ENCODE data around the gene SLC36A3.

- no peak for TF ChIP-seq CTCF (IDR thresholded peaks at IDR 0.05)
- no peak for TF ChIP-seq POLR2AphosphoS5 (IDR thresholded peaks at IDR 0.05)
Observed at GRCh38 chr5:151293624-151294023, 9.9 kb downstream of the SLC36A3 start.
